ENCODE results near the gene HAPLN3. TPM values are rescaled to one million over a fixed set of nuclear protein-coding genes. Genes with fewer than 3 reads are reported as not detected.

The HAPLN3 gene
- total and polyA plus RNA-seq, 4 experiments from 2014 or later = 40.7 to 126 (median 84.6) TPM

GRCh38 chr15:88901508-88902220 lies 6.3 kb upstream of the HAPLN3 start:
- no peaks in the 10 kb centered on the region for H3K27me3 Mint-ChIP-seq
- Histone ChIP-seq H3K36me3 (ENCODE audit: insufficient read depth, low read length) (no peaks in the 10 kb centered on the region), H3K27ac (ENCODE audit: low read depth, low read length) (no peak overlapping the region), H3K4me1 (ENCODE audit: insufficient read depth, low read length) (peaks cover 53% of the 10 kb centered on the region), H3K27me3 (ENCODE audit: insufficient read depth, low read length) (no peaks in the 10 kb centered on the region), H3K4me3 (ENCODE audit: low read length in 2 of 2) (no peak overlapping the region), H3K9me3 (ENCODE audit: control insufficient read depth in 1 of 2, low read length in 2 of 2) (no peaks in the 10 kb centered on the region)
- POLR2A ChIA-PET (ENCODE audit: partially characterized antibody) = interaction anchor here (0.6 to 0.9 kb wide), 2 partner anchors 12 to 266 kb away, joined by 3 read pairs; no protein-coding TSS in a partner anchor
- intact Hi-C loops (cut with micrococcal nuclease) = loop anchor here (5.0 kb wide), 2 partner anchors 434 to 436 kb away; partner anchors contain the start of genes MRPL46 and MRPS11
- no peak overlapping the region for H3K4me3 Mint-ChIP-seq
- peaks cover 37 to 65% (median 51%) of the 10 kb centered on the region in 4 donors for H3K4me1 Mint-ChIP-seq
- peaks cover 3 to 10% of the 10 kb centered on the region in 2 donors for H3K36me3 Mint-ChIP-seq
- CTCF ChIA-PET (ENCODE audit: partially characterized antibody) = interaction anchor here (0.8 to 5.9 kb wide), 5 partner anchors 118 to 277 kb away, joined by 3 to 106 read pairs (median 12); partner anchors contain the start of gene ISG20
- H3K9me3 Mint-ChIP-seq = no peaks in the 10 kb centered on the region
- DNase-seq = no peak
- peak overlapping the region; percentile 79 to 98 (median 94) for H3K27ac Mint-ChIP-seq

DNA sequence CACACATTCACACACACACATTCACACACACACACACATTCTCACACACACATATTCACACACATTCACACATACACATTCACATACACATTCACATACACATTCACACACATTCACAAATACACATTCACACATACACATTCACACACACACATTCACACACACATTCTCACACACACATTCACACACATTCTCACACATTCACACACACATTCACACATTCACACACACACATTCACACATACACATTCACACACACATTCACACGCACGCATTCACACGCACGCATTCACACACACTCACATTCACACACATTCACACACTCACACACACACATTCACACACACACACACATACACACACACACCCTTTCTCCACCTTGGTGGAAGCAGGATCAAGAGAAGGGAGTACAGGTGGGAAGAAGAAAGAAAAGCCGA lies 5.7 kb upstream of the HAPLN3 start:
- POLR2A ChIA-PET (ENCODE audit: partially characterized antibody) = no interaction called here
- H3K27ac ChIP-seq (ENCODE audit: low read depth, low read length) = no peak overlapping the region
- H3K27ac Mint-ChIP-seq = peak overlapping the region in 6 of 7 donors; percentile 11 to 92 (median 66)

DNA sequence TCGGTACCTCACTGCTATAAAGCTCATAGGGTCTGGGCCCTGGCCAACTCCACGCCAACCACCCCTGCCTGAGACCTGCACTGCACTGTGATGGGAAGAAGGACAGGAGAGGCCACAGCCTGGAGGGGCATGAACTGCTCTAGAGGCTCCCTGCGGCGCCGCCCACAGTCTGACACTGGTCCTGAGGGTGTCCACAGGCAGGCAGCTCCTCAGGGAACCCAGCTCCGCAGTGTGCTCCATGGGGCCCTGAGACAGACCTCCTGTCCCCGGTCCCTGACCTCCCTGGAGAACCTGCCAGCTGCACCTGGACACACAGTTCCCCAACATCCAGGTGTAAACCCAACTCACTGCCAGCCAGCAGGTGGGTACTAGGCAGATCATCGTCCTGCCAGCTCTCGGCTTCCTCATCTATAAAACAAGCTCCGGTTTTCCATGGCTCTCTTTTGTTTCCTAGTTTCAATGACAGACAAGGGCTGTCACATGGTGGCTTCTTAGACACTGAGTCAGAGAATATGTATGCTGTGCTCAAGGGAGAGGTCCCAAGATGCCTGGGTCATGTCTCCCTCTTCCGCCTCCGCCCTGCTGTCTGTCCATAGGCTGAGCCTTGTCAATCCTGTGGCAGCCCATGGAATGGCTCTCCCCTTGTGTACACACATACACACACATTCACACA lies 5.1 kb upstream of the HAPLN3 start:
- CTCF ChIA-PET (ENCODE audit: partially characterized antibody) = interaction anchor here (0.8 to 1.6 kb wide), 3 partner anchors 11 to 262 kb away, joined by 3 to 4 read pairs (median 4); partner anchors contain the start of gene ISG20
- intact Hi-C loops (cut with micrococcal nuclease) = loop anchor here (5.0 kb wide), 2 partner anchors 433 to 437 kb away; partner anchors contain the start of genes MRPL46 and MRPS11

More for the DNA sequence above, 5.7 kb upstream of the HAPLN3 start:
- no peak for DNase-seq
- H3K36me3 ChIP-seq (ENCODE audit: insufficient read depth, low read length) = no peaks in the 10 kb centered on the region
- Mint-ChIP-seq H3K27me3 (no peaks in the 10 kb centered on the region), H3K4me3 (peak overlapping the region in 3 of 8 donors; percentile 1 to 51 (median 8)), H3K9me3 (no peaks in the 10 kb centered on the region), H3K36me3 (peaks cover 3 to 10% of the 10 kb centered on the region in 2 donors), H3K4me1 (peaks cover 41 to 68% (median 54%) of the 10 kb centered on the region in 4 donors)
- no peaks in the 10 kb centered on the region for H3K9me3 ChIP-seq (ENCODE audit: control insufficient read depth in 1 of 2, low read length in 2 of 2)
- no peak overlapping the region for H3K4me3 ChIP-seq (ENCODE audit: low read length in 2 of 2)
- intact Hi-C loops (cut with micrococcal nuclease) = loop anchor here (5.0 kb wide), 2 partner anchors 434 to 436 kb away; partner anchors contain the start of genes MRPL46 and MRPS11
- no peaks in the 10 kb centered on the region for H3K27me3 ChIP-seq (ENCODE audit: insufficient read depth, low read length)
- CTCF ChIA-PET (ENCODE audit: partially characterized antibody) = interaction anchor here (0.8 to 1.6 kb wide), 2 partner anchors 262 to 277 kb away, joined by 3 read pairs; partner anchors contain the start of gene ISG20
- peaks cover 60% of the 10 kb centered on the region for H3K4me1 ChIP-seq (ENCODE audit: insufficient read depth, low read length)

GRCh38 chr15:88899251-88899650 lies 3.9 kb upstream of the HAPLN3 start:
- no peaks in the 10 kb centered on the region for H3K9me3 Mint-ChIP-seq
- peak overlapping the region in 3 of 7 donors; percentile 68 to 72 (median 72) for H3K27ac Mint-ChIP-seq
- DNase-seq = no peak
- no peaks in the 10 kb centered on the region for H3K27me3 ChIP-seq (ENCODE audit: insufficient read depth, low read length)
- intact Hi-C loops (cut with micrococcal nuclease) = no loop called here
- no peak overlapping the region for H3K27ac ChIP-seq (ENCODE audit: low read depth, low read length)
- peaks cover 54% of the 10 kb centered on the region for H3K4me1 ChIP-seq (ENCODE audit: insufficient read depth, low read length)
- ChIA-PET CTCF (ENCODE audit: partially characterized antibody) (interaction anchor here (1.5 kb wide), 1 partner anchor 12 kb away, joined by 4 read pairs; no protein-coding TSS in a partner anchor), POLR2A (ENCODE audit: partially characterized antibody) (no interaction called here)
- no peaks in the 10 kb centered on the region for H3K9me3 ChIP-seq (ENCODE audit: control insufficient read depth in 1 of 2, low read length in 2 of 2)
- H3K4me3 Mint-ChIP-seq = no peak overlapping the region
- peaks cover 34 to 63% (median 48%) of the 10 kb centered on the region in 4 donors for H3K4me1 Mint-ChIP-seq
- H3K4me3 ChIP-seq (ENCODE audit: low read length in 2 of 2) = no peak overlapping the region
- H3K36me3 Mint-ChIP-seq = peaks cover 3 to 8% of the 10 kb centered on the region in 2 donors
- H3K27me3 Mint-ChIP-seq = no peaks in the 10 kb centered on the region
- no peaks in the 10 kb centered on the region for H3K36me3 ChIP-seq (ENCODE audit: insufficient read depth, low read length)

More for the DNA sequence above, 5.1 kb upstream of the HAPLN3 start:
- peaks cover 60% of the 10 kb centered on the region for H3K4me1 ChIP-seq (ENCODE audit: insufficient read depth, low read length)
- DNase-seq = no peak
- Mint-ChIP-seq H3K9me3 (no peaks in the 10 kb centered on the region), H3K27me3 (no peaks in the 10 kb centered on the region), H3K36me3 (peaks cover 3 to 10% of the 10 kb centered on the region in 2 donors), H3K27ac (peak overlapping the region in 6 of 7 donors; percentile 11 to 78 (median 56)), H3K4me3 (peak overlapping the region in 1 of 8 donors; percentile 8), H3K4me1 (peaks cover 44 to 70% (median 56%) of the 10 kb centered on the region in 4 donors)
- H3K36me3 ChIP-seq (ENCODE audit: insufficient read depth, low read length) = no peaks in the 10 kb centered on the region
- no peaks in the 10 kb centered on the region for H3K27me3 ChIP-seq (ENCODE audit: insufficient read depth, low read length)
- no peak overlapping the region for H3K4me3 ChIP-seq (ENCODE audit: low read length in 2 of 2)
- H3K27ac ChIP-seq (ENCODE audit: low read depth, low read length) = no peak overlapping the region
- POLR2A ChIA-PET (ENCODE audit: partially characterized antibody) = no interaction called here
- H3K9me3 ChIP-seq (ENCODE audit: control insufficient read depth in 1 of 2, low read length in 2 of 2) = no peaks in the 10 kb centered on the region

GRCh38 chr15:88898736-88899135 lies 3.4 kb upstream of the HAPLN3 start:
- H3K27ac Mint-ChIP-seq = peak overlapping the region in 2 of 7 donors; percentile 23 to 68
- H3K27me3 Mint-ChIP-seq = no peaks in the 10 kb centered on the region
- peaks cover 3 to 11% of the 10 kb centered on the region in 2 donors for H3K36me3 Mint-ChIP-seq
- ChIA-PET CTCF (ENCODE audit: partially characterized antibody) (interaction anchor here (0.7 to 9.5 kb wide), 6 partner anchors 7 to 279 kb away, joined by 3 to 171 read pairs (median 4); partner anchors contain the start of gene ABHD2), POLR2A (ENCODE audit: partially characterized antibody) (interaction anchor here (1.9 kb wide), 1 partner anchor 275 kb away, joined by 5 read pairs; no protein-coding TSS in a partner anchor)
- Histone ChIP-seq H3K4me3 (ENCODE audit: low read length in 2 of 2) (no peak overlapping the region), H3K36me3 (ENCODE audit: insufficient read depth, low read length) (no peaks in the 10 kb centered on the region), H3K27me3 (ENCODE audit: insufficient read depth, low read length) (no peaks in the 10 kb centered on the region), H3K4me1 (ENCODE audit: insufficient read depth, low read length) (peaks cover 54% of the 10 kb centered on the region), H3K27ac (ENCODE audit: low read depth, low read length) (no peak overlapping the region), H3K9me3 (ENCODE audit: control insufficient read depth in 1 of 2, low read length in 2 of 2) (no peaks in the 10 kb centered on the region)
- DNase-seq = no peak
- no peak overlapping the region for H3K4me3 Mint-ChIP-seq
- intact Hi-C loops (cut with micrococcal nuclease) = no loop called here
- peaks cover 34 to 63% (median 47%) of the 10 kb centered on the region in 4 donors for H3K4me1 Mint-ChIP-seq
- H3K9me3 Mint-ChIP-seq = no peaks in the 10 kb centered on the region

GRCh38 chr15:88897456-88898194 lies 2.3 kb upstream of the HAPLN3 start:
- Mint-ChIP-seq H3K27ac (peak overlapping the region; percentile 14 to 93 (median 67)), H3K4me1 (peaks cover 28 to 58% (median 45%) of the 10 kb centered on the region in 4 donors), H3K36me3 (peaks cover 6 to 13% of the 10 kb centered on the region in 2 donors), H3K4me3 (peak overlapping the region; percentile 20 to 80 (median 58)), H3K27me3 (no peaks in the 10 kb centered on the region), H3K9me3 (no peaks in the 10 kb centered on the region)
- POLR2A ChIA-PET (ENCODE audit: partially characterized antibody) = interaction anchor here (1.0 to 6.8 kb wide), 5 partner anchors 6 to 273 kb away, joined by 3 to 78 read pairs (median 4); partner anchors contain the start of gene ABHD2
- DNase-seq = peak; percentile 78 to 79 (median 78)
- CTCF ChIA-PET (ENCODE audit: partially characterized antibody) = interaction anchor here (0.6 to 9.5 kb wide), 14 partner anchors 8 to 347 kb away, joined by 3 to 171 read pairs (median 3); partner anchors contain the start of gene ABHD2
- no peak overlapping the region for H3K4me3 ChIP-seq (ENCODE audit: low read length in 2 of 2)
- intact Hi-C loops (cut with micrococcal nuclease) = no loop called here
- H3K36me3 ChIP-seq (ENCODE audit: insufficient read depth, low read length) = no peaks in the 10 kb centered on the region
- peaks cover 43% of the 10 kb centered on the region for H3K4me1 ChIP-seq (ENCODE audit: insufficient read depth, low read length)
- no peak overlapping the region for H3K27ac ChIP-seq (ENCODE audit: low read depth, low read length)
- no peaks in the 10 kb centered on the region for H3K27me3 ChIP-seq (ENCODE audit: insufficient read depth, low read length)
- H3K9me3 ChIP-seq (ENCODE audit: control insufficient read depth in 1 of 2, low read length in 2 of 2) = no peaks in the 10 kb centered on the region
